ENCODE results near the gene EDN3.

The EDN3 gene

GRCh38 chr20:59300333-59301081, at the start of gene EDN3:
EDN3 (plus strand) TSS chr20:59300611; CDS start chr20:59300813, 202 bp downstream.
- no peak for TF ChIP-seq CTCF (IDR thresholded peaks at IDR 0.05; ENCODE audit: control insufficient read depth, extremely low read depth, insufficient read depth)
- no peak within 1 kb of the TSS for H3K4me3 ChIP-seq (ENCODE audit: low read depth, low read length)
- DNase-seq (ENCODE audit: low read depth) = no peak

- no peak for TF ChIP-seq CTCF (IDR thresholded peaks at IDR 0.05; ENCODE audit: control insufficient read depth, extremely low read depth, insufficient read depth)
Measured at GRCh38 chr20:59253325-59253724, 47.1 kb upstream of the EDN3 start.

GRCh38 chr20:59253779-59254319, 46.6 kb upstream of the EDN3 start:
- no peak overlapping the region for H3K4me3 ChIP-seq (ENCODE audit: low read depth, low read length)
- TF ChIP-seq CTCF (IDR thresholded peaks at IDR 0.05; ENCODE audit: control insufficient read depth, extremely low read depth, insufficient read depth) = no peak
- DNase-seq (ENCODE audit: low read depth) = no peak

More at GRCh38 chr20:59253325-59253724, 47.1 kb upstream of the EDN3 start:
- DNase-seq (ENCODE audit: low read depth) = no peak
- no peak overlapping the region for H3K4me3 ChIP-seq (ENCODE audit: low read depth, low read length)

- no peak overlapping the region for H3K4me3 ChIP-seq (ENCODE audit: low read depth, low read length)
- no peak for DNase-seq (ENCODE audit: low read depth)
Measured at GRCh38 chr20:59255256-59255655, 45.2 kb upstream of the EDN3 start.

GRCh38 chr20:59258221-59258621, 42.2 kb upstream of the EDN3 start:
- no peak overlapping the region for H3K4me3 ChIP-seq (ENCODE audit: low read depth, low read length)
- DNase-seq (ENCODE audit: low read depth) = no peak
- TF ChIP-seq CTCF (IDR thresholded peaks at IDR 0.05; ENCODE audit: control insufficient read depth, extremely low read depth, insufficient read depth) = no peak

More at GRCh38 chr20:59255256-59255655, 45.2 kb upstream of the EDN3 start:
- no peak for TF ChIP-seq CTCF (IDR thresholded peaks at IDR 0.05; ENCODE audit: control insufficient read depth, extremely low read depth, insufficient read depth)

- no peak overlapping the region for H3K4me3 ChIP-seq (ENCODE audit: low read depth, low read length)
- DNase-seq (ENCODE audit: low read depth) = no peak
- no peak for TF ChIP-seq CTCF (IDR thresholded peaks at IDR 0.05; ENCODE audit: control insufficient read depth, extremely low read depth, insufficient read depth)
Measured at GRCh38 chr20:59259946-59260345, 40.5 kb upstream of the EDN3 start.
